ENCODE measurements around the gene LARGE2. TPM values are rescaled to one million over a fixed set of nuclear protein-coding genes. Genes with fewer than 3 reads are reported as not detected.

Gene LARGE2
- total RNA-seq, 4 donors from 2014 or later, result not detected

GRCh38 chr11:45918962-45919675 is 3.3 kb upstream of the LARGE2 start:
- no peak for TF ChIP-seq CTCF (IDR thresholded peaks at IDR 0.05; ENCODE audit: low read depth)

- no peak for TF ChIP-seq CTCF (IDR thresholded peaks at IDR 0.05; ENCODE audit: low read depth)
Observed at GRCh38 chr11:45919806-45920530, 2.5 kb upstream of the LARGE2 start.

GRCh38 chr11:45920531-45921477 is 1.7 kb upstream of the LARGE2 start:
- TF ChIP-seq CTCF (IDR thresholded peaks at IDR 0.05; ENCODE audit: low read depth), result no peak

- TF ChIP-seq CTCF (IDR thresholded peaks at IDR 0.05; ENCODE audit: low read depth), result no peak
Observed at GRCh38 chr11:45921561-45922424, 663 bp upstream of the LARGE2 start.

GRCh38 chr11:45924036-45924915 is 1.8 kb downstream of the LARGE2 start:
- TF ChIP-seq CTCF (IDR thresholded peaks at IDR 0.05; ENCODE audit: low read depth), result no peak

- no peak for TF ChIP-seq CTCF (IDR thresholded peaks at IDR 0.05; ENCODE audit: low read depth)
Observed at GRCh38 chr11:45924927-45925326, 2.5 kb downstream of the LARGE2 start.

Data from subcutaneous adipose tissue (tissue), 4 donors.